Upper lobe of left lung (tissue), 6 donors: Measurements from ENCODE around the gene ACOXL. TPM values are rescaled to one million over a fixed set of nuclear protein-coding genes. Genes with fewer than 3 reads are reported as not detected.

ENCODE experiments used
- ATAC-seq, 2 donors: fragments of 200-7000 bp; cut with Tn5 transposase; one replicate each; pipeline ENCODE4 v1.9.1; 2022; ENCODE audit warnings: mild to moderate bottlenecking in 2 of 2, moderate library complexity in 2 of 2; ENCODE audit not compliant: low FRiP score in 2 of 2
- DNase-seq, 2 donors: peaks; one replicate each; pipeline ENCODE4 v3.0.0-alpha.2; 2019 to 2020
- H3K27ac ChIP-seq, 4 donors: fragments of 200-600 bp; sonication (generic); one replicate each; pipeline ENCODE4 v1.5.1; 2016 to 2019
- H3K27me3 ChIP-seq, 4 donors: fragments of 200-600 bp; sonication (generic); one replicate each; pipeline ENCODE4 v1.5.1; 2017 to 2019
- H3K36me3 ChIP-seq, 4 donors: fragments of 200-600 bp; sonication (generic); one replicate each; pipeline ENCODE4 v1.5.1; 2016 to 2019
- H3K4me1 ChIP-seq, 4 donors: fragments of 200-600 bp; sonication (generic); one replicate each; pipeline ENCODE4 v1.5.1; 2018 to 2019
- H3K4me3 ChIP-seq, 4 donors: fragments of 200-600 bp; sonication (generic); one replicate each; pipeline ENCODE4 v1.5.1; 2017 to 2019; ENCODE audit warnings: mild to moderate bottlenecking in 2 of 4, moderate library complexity in 1 of 4
- H3K9me3 ChIP-seq, 4 donors: fragments of 200-600 bp; sonication (generic); one replicate each; pipeline ENCODE4 v1.5.1; 2018 to 2019
- CTCF ChIP-seq, 6 experiments: fragments of 450-650 bp in 4 of 6; fragments of 200-600 bp in 2 of 6; sonication (generic) in 2 of 6; IDR thresholded peaks; one replicate each; pipeline ENCODE4 v1.5.1; 2016 to 2019; ENCODE audit warnings: antibody characterized with exemption in 6 of 6
- EP300 ChIP-seq, 4 donors: sonication (generic); formaldehyde crosslinking; IDR thresholded peaks; one replicate each; pipeline ENCODE4 v1.5.1; 2017; ENCODE audit warnings: antibody characterized with exemption in 4 of 4, control low read depth in 2 of 4
- POLR2A ChIP-seq, 4 donors: fragments of 450-650 bp; IDR thresholded peaks; one replicate each; pipeline ENCODE4 v1.5.1; 2016 to 2017; ENCODE audit warnings: antibody characterized with exemption in 4 of 4, mild to moderate bottlenecking in 2 of 4
- POLR2AphosphoS5 ChIP-seq, 2 donors: sonication (generic); formaldehyde crosslinking; IDR thresholded peaks; one replicate each; pipeline ENCODE4 v1.5.1; 2017; ENCODE audit warnings: antibody characterized with exemption in 2 of 2
- WGBS, 2 donors: methylation state at CpG; one replicate each; pipeline ENCODE4 v1.1.5; 2017 to 2018; 5-methylcytosine and 5-hydroxymethylcytosine counted together
- total RNA-seq, 6 donors: library from RNA; depleted of rRNA in 4 of 6; stranded (reverse); fragments of >200 nt in 4 of 6; gene quantifications; one replicate each; pipeline versions ENCODE4 v1.1.0 to v1.2.1, GENCODE V29; 2016 to 2021
- donor health status: DM: no; HTN: no; CAD: no; lungs with moderate emphysema.
- donor health status: DM: no; HTN: yes; CAD: no; lungs with severe emphysema.

The ACOXL gene
- total RNA-seq, 6 donors from 2014 or later, result 30.2 to 128 (median 38.0) TPM

- Histone ChIP-seq H3K27me3 (no peaks in the 10 kb centered on the region), H3K4me3 (no peak overlapping the region), H3K9me3 (no peaks in the 10 kb centered on the region), H3K27ac (no peak overlapping the region), H3K4me1 (no peaks in the 10 kb centered on the region), H3K36me3 (no peaks in the 10 kb centered on the region)
- TF ChIP-seq CTCF (IDR thresholded peaks at IDR 0.05), result no peak
- TF ChIP-seq POLR2A (IDR thresholded peaks at IDR 0.05), result no peak
- no peak for TF ChIP-seq POLR2AphosphoS5 (IDR thresholded peaks at IDR 0.05)
- no peak for TF ChIP-seq EP300 (IDR thresholded peaks at IDR 0.05)
- ATAC-seq (no peak), DNase-seq (no peak)
- WGBS, 2 donors, result 57 to 93% methylated on average over 1 to 2 of the region's 2 CpGs
These were observed 108.1 kb downstream of the ACOXL start for GRCh38 chr2:110840508-110840907.

- ATAC-seq (no peak), DNase-seq (no peak)
- no peak overlapping the region for H3K27ac ChIP-seq
- H3K9me3 ChIP-seq, result no peaks in the 10 kb centered on the region
- TF ChIP-seq POLR2A (IDR thresholded peaks at IDR 0.05), result no peak
- TF ChIP-seq POLR2AphosphoS5 (IDR thresholded peaks at IDR 0.05), result no peak
- no peak for TF ChIP-seq EP300 (IDR thresholded peaks at IDR 0.05)
- no peak for TF ChIP-seq CTCF (IDR thresholded peaks at IDR 0.05)
- no peaks in the 10 kb centered on the region for H3K4me1 ChIP-seq
- 46 to 72% methylated on average over 2 to 3 of the region's 3 CpGs for WGBS, 2 donors
- H3K27me3 ChIP-seq, result no peaks in the 10 kb centered on the region
- H3K4me3 ChIP-seq, result no peak overlapping the region
- H3K36me3 ChIP-seq, result no peaks in the 10 kb centered on the region
These were observed 109.7 kb downstream of the ACOXL start for GRCh38 chr2:110842048-110842447.

- no peak overlapping the region for H3K4me3 ChIP-seq
- H3K4me1 ChIP-seq, result no peaks in the 10 kb centered on the region
- H3K27ac ChIP-seq, result no peak overlapping the region
- H3K36me3 ChIP-seq, result no peaks in the 10 kb centered on the region
- H3K9me3 ChIP-seq, result no peaks in the 10 kb centered on the region
- H3K27me3 ChIP-seq, result no peaks in the 10 kb centered on the region
- 65% methylated on average over 2 of the region's 2 CpGs for WGBS, 2 donors
- DNase-seq (no peak), ATAC-seq (no peak)
- no peak for TF ChIP-seq POLR2AphosphoS5 (IDR thresholded peaks at IDR 0.05)
- no peak for TF ChIP-seq CTCF (IDR thresholded peaks at IDR 0.05)
These were observed 111.1 kb downstream of the ACOXL start for GRCh38 chr2:110843496-110843895.

- Histone ChIP-seq H3K4me1 (no peaks in the 10 kb centered on the region), H3K4me3 (no peak overlapping the region), H3K27ac (no peak overlapping the region), H3K36me3 (no peaks in the 10 kb centered on the region), H3K9me3 (no peaks in the 10 kb centered on the region), H3K27me3 (no peaks in the 10 kb centered on the region)
- TF ChIP-seq EP300 (IDR thresholded peaks at IDR 0.05), result no peak
- TF ChIP-seq CTCF (IDR thresholded peaks at IDR 0.05), result no peak
- TF ChIP-seq POLR2AphosphoS5 (IDR thresholded peaks at IDR 0.05), result no peak
- no peak for TF ChIP-seq POLR2A (IDR thresholded peaks at IDR 0.05)
- 73% methylated on average over 8 of the region's 8 CpGs for whole genome bisulfite sequencing, 2 donors
- ATAC-seq (no peak), DNase-seq (no peak)
These were observed 111.7 kb downstream of the ACOXL start for GRCh38 chr2:110843959-110844510.

- Histone ChIP-seq H3K9me3 (no peaks in the 10 kb centered on the region), H3K4me1 (no peaks in the 10 kb centered on the region), H3K27ac (no peak overlapping the region), H3K36me3 (no peaks in the 10 kb centered on the region), H3K27me3 (no peaks in the 10 kb centered on the region), H3K4me3 (no peak overlapping the region)
- 88 to 90% methylated on average over 9 of the region's 9 CpGs for WGBS, 2 donors
- TF ChIP-seq POLR2AphosphoS5 (IDR thresholded peaks at IDR 0.05), result no peak
- TF ChIP-seq CTCF (IDR thresholded peaks at IDR 0.05), result no peak
- no peak for TF ChIP-seq POLR2A (IDR thresholded peaks at IDR 0.05)
- no peak for TF ChIP-seq EP300 (IDR thresholded peaks at IDR 0.05)
- ATAC-seq (no peak), DNase-seq (no peak)
These were observed 115.3 kb downstream of the ACOXL start for GRCh38 chr2:110847651-110848050.
